WI38 (cell line): ENCODE data around the gene POLR1E.

Experiments used
- H3K4me3 ChIP-seq: 2 replicates; pipeline ENCODE4 v1.5.1; 2011; ENCODE audit warnings: low read depth, mild to moderate bottlenecking, control low read depth, low read length
- TF ChIP-seq, protein P1 (sequence below): IDR thresholded peaks from 2 replicates; pipeline ENCODE4 v1.5.1; 2012; ENCODE audit warnings: low read depth, mild to moderate bottlenecking, control low read depth, low read length

POLR1E gene

DNA sequence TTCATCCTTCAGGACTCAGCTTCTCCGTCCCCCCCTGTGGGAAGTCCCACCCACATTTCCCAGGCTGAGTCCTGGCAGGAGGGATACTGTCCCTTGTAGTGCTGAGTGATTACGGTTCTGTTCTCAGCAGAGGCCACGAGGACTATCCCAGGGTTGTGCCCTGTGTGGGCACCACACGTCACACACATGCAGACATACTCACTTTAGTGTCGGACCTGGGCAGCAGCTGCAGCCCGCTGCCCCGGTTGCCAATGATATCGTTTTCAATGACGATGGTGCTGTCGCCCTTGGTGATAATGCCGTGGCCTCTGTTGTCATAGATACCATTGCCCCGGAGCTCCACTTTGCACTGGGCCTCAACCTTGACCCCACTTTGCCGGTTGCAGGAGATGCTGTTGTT, 32.2 kb downstream of the POLR1E start:
- TF ChIP-seq, protein P1, sequence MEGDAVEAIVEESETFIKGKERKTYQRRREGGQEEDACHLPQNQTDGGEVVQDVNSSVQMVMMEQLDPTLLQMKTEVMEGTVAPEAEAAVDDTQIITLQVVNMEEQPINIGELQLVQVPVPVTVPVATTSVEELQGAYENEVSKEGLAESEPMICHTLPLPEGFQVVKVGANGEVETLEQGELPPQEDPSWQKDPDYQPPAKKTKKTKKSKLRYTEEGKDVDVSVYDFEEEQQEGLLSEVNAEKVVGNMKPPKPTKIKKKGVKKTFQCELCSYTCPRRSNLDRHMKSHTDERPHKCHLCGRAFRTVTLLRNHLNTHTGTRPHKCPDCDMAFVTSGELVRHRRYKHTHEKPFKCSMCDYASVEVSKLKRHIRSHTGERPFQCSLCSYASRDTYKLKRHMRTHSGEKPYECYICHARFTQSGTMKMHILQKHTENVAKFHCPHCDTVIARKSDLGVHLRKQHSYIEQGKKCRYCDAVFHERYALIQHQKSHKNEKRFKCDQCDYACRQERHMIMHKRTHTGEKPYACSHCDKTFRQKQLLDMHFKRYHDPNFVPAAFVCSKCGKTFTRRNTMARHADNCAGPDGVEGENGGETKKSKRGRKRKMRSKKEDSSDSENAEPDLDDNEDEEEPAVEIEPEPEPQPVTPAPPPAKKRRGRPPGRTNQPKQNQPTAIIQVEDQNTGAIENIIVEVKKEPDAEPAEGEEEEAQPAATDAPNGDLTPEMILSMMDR: no peak
- H3K4me3 ChIP-seq: no peak overlapping the region

DNA sequence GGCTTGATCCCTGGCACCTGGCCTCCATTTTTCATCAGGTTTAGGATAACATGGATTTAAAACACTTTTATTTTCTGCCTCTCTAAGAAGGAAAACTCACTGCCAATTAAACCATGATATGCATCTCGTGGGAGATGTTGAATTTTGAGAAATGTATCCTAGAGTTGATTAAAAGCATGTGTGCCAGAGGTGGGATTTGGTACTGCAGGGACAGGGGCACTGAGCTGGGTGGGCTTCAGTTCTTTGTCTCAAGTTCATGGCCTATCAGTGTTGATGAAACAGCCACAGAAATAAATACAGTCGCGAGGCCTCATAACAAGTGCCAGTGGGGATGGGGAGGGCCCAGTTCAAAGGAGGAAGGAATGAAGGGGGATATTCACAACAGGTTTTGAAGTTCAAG, 34.9 kb downstream of the POLR1E start:
- H3K4me3 ChIP-seq: no peak overlapping the region
- TF ChIP-seq, protein P1: no peak

DNA sequence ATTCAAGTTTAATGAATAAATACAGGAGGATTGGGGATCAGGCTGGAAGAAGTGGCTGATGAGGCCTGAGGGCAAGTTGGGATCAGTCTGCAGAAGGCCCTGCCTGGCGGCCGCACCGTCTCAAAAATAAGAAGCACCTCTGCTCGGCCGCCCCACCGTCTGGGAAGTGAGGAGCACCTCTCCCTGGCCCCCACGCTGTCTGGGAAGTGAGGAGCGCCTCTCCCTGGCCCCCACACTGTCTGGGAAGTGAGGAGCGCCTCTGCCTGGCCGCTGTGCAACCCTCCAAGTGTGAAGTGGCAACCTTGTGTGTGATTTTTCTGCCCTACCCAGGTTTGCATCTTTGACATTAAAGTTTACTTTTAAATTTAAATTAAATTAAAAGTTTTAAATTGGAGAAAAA, 35.4 kb downstream of the POLR1E start:
- TF ChIP-seq, protein P1: no peak
- no peak overlapping the region for H3K4me3 ChIP-seq

DNA sequence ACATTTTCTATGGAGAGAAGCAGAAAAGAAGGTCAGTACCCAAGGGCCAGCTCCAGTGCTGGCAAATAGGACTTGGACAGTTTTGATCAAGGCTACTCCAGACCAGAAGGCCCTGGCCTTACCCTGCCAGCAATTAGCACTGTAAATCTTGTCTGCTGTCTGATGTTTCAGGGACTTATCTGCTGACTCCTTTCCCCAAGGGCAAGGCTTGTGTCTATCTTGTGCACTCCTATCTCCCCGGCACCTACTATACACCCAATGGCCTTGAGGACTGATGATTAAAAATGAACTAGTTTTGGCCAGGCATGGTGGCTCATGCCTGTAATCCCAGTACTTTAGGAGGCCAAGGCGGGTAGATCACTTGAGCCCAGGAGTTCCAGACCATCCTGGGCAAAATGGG, 37.2 kb downstream of the POLR1E start:
- no peak overlapping the region for H3K4me3 ChIP-seq
- TF ChIP-seq, protein P1: no peak

DNA sequence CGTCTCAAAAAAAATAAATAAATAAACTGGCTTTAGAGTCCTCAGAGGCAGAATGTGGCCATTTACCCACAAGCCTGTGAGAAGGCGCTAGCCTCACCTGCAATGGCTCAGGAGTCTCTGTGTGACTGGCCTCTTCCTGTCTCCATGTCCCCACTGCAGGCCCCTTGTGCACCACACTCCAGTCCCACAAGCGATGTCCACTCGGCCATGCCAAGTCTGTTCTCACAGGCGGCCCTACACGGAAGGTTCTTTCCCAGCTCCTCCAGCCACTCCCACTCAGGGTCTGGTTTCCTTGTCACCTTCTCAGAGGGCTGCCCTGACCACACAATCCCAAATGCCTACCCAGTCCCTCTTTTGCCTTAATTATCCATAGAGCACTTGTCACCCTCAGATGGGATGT, 38.2 kb downstream of the POLR1E start:
- no peak overlapping the region for H3K4me3 ChIP-seq
- TF ChIP-seq, protein P1: no peak

DNA sequence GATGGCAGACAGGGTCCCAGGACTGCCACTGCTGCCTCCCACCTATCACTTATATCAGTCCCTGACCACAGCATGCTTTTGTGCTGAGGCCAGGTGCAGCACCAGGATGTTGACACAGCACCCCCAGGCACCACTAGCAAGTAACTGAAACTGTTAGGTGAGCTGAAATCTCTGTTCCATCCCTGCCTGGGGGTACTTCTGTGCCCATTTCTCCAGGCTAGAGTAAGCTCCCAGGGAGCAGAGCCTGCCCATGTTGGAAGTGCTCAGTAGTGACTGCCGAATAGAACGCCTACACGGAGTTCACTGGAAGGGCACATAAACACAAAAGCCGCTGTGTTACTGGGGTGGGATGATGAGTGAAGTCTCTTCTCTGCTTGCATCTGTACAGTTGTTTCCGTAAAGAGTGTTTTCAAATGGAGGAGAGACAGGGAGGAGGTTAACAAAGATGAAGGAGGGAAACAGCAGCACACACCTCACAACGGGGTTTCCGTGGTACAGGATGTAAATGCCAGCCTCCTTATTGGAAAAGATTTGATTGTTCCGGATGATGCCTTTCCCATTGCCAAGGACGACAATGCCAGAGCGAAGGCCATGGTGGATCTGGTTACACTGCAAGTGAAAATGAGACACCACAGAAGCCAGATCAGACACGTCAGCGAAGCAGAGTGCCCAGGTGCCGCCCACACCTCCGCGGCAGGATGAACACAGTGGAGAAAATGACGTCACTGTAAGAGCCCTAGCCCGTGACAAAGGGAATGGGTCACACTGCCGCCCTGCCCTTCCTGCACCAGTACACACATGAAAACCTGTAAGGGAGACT, 43.1 kb downstream of the POLR1E start:
- TF ChIP-seq, protein P1: no peak

DNA sequence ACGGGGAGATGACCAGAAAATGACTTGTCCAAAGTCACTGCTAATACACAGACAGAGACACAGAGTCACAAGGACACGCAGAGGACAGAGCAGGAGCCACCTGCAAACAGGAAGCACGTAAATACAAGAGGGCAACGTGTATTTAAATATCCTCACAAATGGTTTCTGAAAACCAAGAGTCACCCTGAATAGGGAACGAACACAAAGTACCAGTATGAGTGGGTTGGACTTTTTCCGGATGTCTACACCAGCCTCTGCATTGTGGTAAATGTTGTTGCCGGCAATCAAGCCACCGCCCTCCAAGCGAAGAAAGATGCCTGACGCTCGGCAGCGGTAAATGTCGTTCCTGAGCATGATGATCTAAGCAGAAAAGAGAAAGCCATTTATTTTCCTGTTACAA, 46.0 kb downstream of the POLR1E start:
- TF ChIP-seq, protein P1: no peak
- H3K4me3 ChIP-seq: no peak overlapping the region

More for the DNA sequence above, 43.1 kb downstream of the POLR1E start:
- H3K4me3 ChIP-seq: no peak overlapping the region
